C4-2B (cell line): ENCODE measurements around the gene FRS3.

Experiments used
- ZFX ChIP-seq: fragments of 450-650 bp; IDR thresholded peaks from 2 replicates; pipeline ENCODE4 v1.6.1; 2017
- TF ChIP-seq, protein P1 (sequence below): fragments of 450-650 bp; conservative IDR thresholded peaks from 2 replicates; pipeline ENCODE4 v1.5.1; 2017; ENCODE audit warnings: mild to moderate bottlenecking

DNA sequence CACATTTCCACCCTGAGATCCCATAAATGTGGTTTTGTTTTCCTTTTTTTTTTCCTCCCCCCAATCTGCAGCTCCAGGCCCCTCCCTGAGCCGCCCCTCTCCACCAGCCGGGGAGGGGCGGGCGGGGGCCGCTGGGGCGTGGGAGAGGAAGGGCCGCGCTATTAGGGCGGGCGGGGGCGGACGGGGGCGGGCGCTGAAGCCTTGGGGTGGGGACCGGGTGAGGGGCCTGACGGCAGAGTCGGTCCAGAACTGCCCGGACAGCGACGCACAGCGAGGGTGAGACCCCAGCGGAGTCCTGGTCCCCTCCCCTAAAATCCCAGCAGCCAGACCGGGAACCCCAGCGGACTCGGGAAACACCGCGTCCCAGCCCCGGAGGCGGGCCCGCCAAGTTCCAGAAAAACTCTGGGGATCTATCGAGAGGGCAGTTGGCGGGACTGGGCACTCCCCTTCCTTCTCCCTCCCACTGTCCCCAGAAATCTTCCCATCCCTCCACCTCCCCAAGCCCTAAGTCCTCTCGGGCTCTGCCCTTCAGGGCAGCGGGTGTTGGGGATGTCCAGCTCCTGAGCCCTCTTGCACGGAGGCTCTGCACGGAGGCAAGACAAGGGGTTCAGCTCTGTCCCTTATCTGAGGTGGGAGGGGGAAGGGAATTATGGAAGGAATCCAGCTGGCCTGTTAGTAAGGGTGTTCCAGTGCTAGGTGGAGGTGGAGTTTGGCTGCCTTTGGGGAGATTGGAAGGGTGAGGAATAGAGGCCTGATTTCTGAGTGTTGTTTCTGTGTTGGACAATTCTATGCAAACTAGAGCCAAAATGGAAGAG, 1.1 kb upstream of the FRS3 start, which contains the start of gene PRICKLE4:
- TF ChIP-seq, protein P1, sequence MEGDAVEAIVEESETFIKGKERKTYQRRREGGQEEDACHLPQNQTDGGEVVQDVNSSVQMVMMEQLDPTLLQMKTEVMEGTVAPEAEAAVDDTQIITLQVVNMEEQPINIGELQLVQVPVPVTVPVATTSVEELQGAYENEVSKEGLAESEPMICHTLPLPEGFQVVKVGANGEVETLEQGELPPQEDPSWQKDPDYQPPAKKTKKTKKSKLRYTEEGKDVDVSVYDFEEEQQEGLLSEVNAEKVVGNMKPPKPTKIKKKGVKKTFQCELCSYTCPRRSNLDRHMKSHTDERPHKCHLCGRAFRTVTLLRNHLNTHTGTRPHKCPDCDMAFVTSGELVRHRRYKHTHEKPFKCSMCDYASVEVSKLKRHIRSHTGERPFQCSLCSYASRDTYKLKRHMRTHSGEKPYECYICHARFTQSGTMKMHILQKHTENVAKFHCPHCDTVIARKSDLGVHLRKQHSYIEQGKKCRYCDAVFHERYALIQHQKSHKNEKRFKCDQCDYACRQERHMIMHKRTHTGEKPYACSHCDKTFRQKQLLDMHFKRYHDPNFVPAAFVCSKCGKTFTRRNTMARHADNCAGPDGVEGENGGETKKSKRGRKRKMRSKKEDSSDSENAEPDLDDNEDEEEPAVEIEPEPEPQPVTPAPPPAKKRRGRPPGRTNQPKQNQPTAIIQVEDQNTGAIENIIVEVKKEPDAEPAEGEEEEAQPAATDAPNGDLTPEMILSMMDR: no peak
- no peak for TF ChIP-seq ZFX
